ENCODE measurements around the gene CADM1.

The CADM1 gene

GRCh38 chr11:115222863-115223530 lies 281.2 kb downstream of the CADM1 start:
- no peak for DNase-seq

GRCh38 chr11:115222218-115222862 lies 281.9 kb downstream of the CADM1 start:
- no peak for DNase-seq

- DNase-seq, result no peak
Measured at GRCh38 chr11:115221461-115222069, 282.6 kb downstream of the CADM1 start.

- no peak for DNase-seq
Measured at GRCh38 chr11:115220911-115221310, 283.3 kb downstream of the CADM1 start.

GRCh38 chr11:115220423-115220822 lies 283.8 kb downstream of the CADM1 start:
- no peak for DNase-seq

GRCh38 chr11:115219376-115219775 lies 284.8 kb downstream of the CADM1 start:
- no peak for DNase-seq

- no peak for DNase-seq
Measured at GRCh38 chr11:115217726-115218311, 286.4 kb downstream of the CADM1 start.

- no peak for DNase-seq
Measured at GRCh38 chr11:115215694-115216617, 288.3 kb downstream of the CADM1 start.

- no peak for DNase-seq
Measured at GRCh38 chr11:115214644-115215234, 289.5 kb downstream of the CADM1 start.

GRCh38 chr11:115213007-115213406 lies 291.2 kb downstream of the CADM1 start:
- no peak for DNase-seq

GRCh38 chr11:115208808-115209259 lies 295.4 kb downstream of the CADM1 start:
- no peak for DNase-seq

- no peak for DNase-seq
Measured at GRCh38 chr11:115207916-115208315, 296.3 kb downstream of the CADM1 start.

GRCh38 chr11:115207166-115207591 lies 297.0 kb downstream of the CADM1 start:
- DNase-seq, result no peak

- no peak for DNase-seq
Measured at GRCh38 chr11:115206365-115207022, 297.7 kb downstream of the CADM1 start.

- no peak for DNase-seq
Measured at GRCh38 chr11:115202900-115203552, 301.2 kb downstream of the CADM1 start.

GRCh38 chr11:115202074-115202473 lies 302.1 kb downstream of the CADM1 start:
- no peak for DNase-seq

- DNase-seq, result no peak
Measured at GRCh38 chr11:115201111-115201792, 303.0 kb downstream of the CADM1 start.

- no peak for DNase-seq
Measured at GRCh38 chr11:115199481-115200069, 304.6 kb downstream of the CADM1 start.

GRCh38 chr11:115198321-115198741 lies 305.9 kb downstream of the CADM1 start:
- no peak for DNase-seq

- no peak for DNase-seq
Measured at GRCh38 chr11:115197433-115197832, 306.8 kb downstream of the CADM1 start.

Measured in SIG-M5 (cell line).